GM20431 (cell line): ENCODE results near the gene ARHGEF37.
"Not testable (repeated sequence)": the region's sequence is repeated elsewhere in the genome, so short reads cannot be mapped to it uniquely, and the experiment has no call there.

Source experiments
- in situ Hi-C: fragments of 300-500 bp; cut with MseI, MboI; formaldehyde crosslinking; loops from one replicate; pipeline ENCODE4 v1.15.0; 2020; ENCODE audit warnings: low sequenced_read_pairs; ENCODE audit not compliant: unreplicated experiment

Gene ARHGEF37

DNA sequence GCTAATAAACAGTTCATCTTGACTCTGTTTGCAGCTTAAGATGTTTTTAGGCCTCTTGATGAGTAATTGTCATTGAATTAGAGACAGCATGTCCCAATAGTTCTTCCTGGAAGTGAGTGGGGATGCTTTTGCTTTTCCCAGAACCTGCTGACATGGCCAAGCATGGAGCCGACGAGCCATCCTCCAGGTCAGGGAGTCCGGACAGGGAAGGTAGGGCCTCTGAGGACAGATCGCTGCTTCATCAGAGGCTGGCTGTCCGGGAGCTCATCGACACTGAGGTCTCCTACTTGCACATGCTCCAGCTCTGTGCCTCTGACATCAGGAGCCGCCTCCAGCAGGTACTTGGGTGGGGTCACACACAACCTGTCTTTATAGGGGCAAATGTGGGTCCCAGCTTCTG is 16.3 kb downstream of the ARHGEF37 start:
- in situ Hi-C loops: no loop called here

DNA sequence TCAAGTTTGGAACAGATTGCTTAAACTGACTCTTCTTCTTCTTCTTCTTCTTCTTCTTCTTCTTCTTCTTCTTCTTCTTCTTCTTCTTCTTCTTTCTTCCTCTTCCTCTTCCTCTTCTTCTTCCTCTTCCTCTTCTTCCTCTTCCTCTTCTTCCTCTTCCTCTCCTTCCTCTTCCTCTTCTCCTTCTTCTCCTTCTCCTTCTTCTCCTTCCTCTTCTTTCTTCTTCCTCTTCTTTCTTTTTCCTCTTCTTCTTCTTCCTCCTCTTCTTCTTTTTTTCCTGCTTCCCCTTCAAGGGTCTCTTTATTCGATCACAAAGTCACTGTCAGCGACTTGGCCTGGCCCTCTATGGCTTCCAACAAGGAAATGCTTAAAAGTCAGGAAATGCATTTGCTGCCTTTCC is 16.9 kb downstream of the ARHGEF37 start:
- in situ Hi-C loops: not testable (repeated sequence)

DNA sequence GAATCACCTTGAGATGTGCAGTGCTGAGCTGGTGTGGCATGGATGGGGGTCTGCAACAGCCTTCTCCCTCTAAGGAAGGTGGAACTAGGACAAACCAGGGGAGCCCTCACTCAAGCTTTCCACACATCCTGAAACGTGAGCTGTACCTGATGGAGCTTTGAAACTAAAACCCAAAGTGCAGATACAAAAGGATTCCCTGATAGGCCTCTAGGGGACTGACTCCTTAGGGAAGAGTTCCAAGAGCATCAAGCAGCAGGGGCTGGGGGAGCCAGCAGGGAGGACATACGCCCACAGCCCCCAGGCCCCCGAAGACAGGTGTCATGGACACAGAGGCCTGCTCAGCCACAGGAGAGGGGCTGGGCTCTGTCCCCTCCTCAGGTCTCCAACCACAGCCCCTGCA is 17.7 kb downstream of the ARHGEF37 start:
- in situ Hi-C loops: no loop called here

DNA sequence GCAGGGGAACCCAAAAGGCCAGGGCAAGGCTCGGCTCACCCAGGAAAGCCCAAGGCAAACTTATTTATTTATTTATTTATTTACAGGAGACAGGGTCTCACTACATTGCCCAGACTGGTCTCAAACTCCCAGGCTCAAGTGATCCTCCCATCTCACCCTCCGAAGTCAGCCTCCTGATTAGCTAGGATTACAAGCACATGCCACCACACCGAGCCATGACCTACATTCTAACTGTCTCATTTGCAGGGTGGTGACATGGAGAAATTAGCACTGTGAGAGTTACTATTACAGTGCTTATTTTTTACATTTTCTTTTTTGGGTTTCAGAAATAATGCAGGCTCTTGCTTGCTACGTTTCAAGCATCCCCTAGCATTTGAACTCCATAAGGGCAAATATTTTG is 18.1 kb downstream of the ARHGEF37 start:
- in situ Hi-C loops: no loop called here

DNA sequence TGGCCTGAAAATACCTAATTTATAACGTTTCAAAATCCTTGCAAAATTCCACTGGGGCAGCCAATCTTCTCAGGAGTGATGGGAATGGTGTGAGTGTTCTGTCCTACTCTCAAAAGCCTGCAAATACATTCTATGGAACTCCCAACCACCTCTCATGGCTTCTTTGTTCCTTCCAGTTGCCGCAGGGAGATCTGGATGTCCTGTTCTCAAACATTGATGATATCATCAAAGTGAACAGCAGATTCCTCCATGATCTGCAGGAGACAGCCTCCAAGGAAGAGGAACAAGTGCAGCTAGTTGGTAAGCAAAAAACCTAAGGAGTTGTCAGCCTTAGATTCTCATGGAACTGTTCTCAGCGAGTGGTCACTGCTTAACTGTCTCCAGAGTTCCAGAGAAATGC is 19.6 kb downstream of the ARHGEF37 start:
- in situ Hi-C loops: no loop called here

GRCh38 chr5:149603210-149603609 is 21.9 kb downstream of the ARHGEF37 start:
- in situ Hi-C loops: no loop called here

GRCh38 chr5:149603920-149604319 is 22.6 kb downstream of the ARHGEF37 start:
- in situ Hi-C loops: no loop called here

- in situ Hi-C loops: no loop called here
These were observed 23.0 kb downstream of the ARHGEF37 start for GRCh38 chr5:149604321-149604720.

DNA sequence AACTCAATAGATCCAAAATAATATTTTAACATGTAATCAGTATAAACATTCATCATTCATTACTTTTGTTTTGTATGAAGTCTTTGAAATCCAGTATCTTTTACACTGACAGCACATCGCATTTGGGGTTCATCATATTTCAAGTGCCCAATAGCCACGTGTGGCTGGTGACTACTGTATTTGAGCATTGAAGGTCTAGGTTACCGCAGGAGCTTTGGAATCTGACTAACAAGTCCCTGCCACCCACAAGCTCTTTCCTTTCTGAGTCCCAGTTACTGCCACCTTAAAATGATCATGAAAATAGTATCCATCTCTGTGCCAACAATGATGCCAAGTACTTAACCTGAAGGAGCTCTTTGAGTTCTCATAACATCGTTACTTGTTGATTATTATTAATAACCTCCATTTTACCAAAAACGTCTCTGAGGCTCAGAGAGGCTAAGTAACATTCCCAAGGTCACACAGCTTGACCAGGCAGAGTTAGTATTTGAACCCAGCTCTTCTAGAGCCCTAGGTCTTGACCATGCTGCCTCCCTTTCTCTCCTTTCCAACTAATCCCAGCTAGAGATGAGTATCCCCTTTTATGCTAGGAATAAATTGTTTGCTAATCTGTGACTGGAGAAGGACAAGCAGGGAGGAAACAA is 24.2 kb downstream of the ARHGEF37 start:
- in situ Hi-C loops: no loop called here

DNA sequence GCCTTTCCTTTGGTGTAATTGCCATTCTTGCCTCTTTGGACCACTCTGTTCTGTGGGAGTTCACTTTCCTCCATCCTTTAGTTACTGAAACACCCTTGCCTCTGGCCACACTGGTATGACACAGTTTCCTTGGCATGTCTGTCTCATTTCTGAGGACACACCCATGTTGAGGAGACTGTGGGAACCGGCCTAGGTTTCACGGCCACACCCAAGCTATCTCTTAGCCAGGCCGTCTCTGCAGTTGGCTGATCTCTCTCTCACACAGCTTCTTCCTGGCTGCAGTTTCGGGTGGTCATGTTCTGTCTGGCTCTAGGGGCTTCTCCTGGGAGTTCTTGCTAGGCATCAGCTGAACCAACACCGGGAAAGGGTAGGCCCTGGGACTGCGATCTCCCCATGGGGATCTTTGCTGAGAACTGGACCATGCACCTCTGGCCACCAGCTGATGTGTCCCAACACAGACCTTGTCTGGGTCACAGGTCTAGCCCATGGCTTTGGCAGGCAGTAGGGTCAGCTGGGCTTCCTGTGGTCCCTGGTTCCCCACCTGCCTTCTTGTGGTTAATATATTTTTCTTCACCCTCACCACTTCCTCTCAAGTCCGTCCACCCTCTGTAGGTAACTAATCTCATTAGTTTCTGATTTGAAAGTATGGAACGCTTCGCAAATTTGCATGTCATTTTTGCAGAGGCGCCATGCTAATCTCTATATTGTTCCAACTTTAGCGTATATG is 24.9 kb downstream of the ARHGEF37 start:
- in situ Hi-C loops: no loop called here

DNA sequence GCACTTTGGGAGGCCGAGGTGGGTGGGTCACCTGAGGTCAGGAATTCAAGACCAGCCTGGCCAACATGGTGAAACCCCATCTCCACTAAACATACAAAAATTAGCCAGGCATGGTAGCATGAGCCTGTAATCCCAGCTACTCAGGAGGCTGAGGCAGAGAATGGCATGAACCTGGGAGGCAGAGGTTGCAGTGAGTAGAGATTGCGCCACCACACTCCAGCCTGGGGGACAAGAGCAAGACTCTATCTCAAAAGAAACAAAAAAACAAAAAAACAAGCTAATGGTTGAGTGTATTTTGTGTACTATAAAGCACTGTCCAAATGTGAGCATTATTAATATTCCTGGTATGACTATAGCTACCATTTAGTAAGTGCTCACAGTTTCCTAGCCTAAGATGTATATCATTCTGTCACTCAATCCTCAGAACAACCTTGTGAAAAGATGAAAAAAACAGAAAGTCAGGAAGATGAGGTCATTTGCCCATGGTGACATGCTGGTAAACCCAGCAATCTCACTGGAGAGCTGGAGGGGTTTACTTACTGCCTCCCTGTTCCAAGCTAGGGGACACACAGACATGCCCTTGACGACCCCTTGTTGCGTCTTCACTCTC is 27.7 kb downstream of the ARHGEF37 start:
- in situ Hi-C loops: no loop called here

DNA sequence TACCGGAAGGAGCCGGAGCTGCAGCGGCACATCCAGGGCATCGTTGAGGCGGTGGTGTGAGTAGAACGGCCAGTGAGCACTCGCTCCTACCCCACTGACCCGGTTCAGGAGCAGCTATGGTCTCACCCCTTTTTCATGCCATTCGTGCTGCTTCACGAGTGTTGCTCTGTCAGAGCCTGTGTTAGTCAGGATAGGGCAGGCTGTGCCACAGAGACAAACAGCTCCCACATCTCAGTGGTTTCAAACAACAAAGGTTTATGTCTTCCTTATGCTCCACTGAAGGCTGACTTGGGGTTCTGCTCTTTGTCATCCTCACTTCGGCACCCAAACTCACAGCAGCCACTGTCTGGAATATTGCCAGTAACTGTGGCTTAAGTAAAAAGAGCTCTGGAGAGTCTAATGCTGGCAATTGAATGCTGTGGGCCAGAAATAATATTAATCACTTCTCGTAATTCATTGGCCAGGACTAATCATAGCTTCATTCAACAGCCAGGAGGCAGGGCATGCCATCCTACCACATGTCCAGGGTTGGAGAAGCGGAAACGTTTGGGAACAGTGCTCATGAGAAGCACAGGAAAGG is 28.4 kb downstream of the ARHGEF37 start:
- in situ Hi-C loops: no loop called here

DNA sequence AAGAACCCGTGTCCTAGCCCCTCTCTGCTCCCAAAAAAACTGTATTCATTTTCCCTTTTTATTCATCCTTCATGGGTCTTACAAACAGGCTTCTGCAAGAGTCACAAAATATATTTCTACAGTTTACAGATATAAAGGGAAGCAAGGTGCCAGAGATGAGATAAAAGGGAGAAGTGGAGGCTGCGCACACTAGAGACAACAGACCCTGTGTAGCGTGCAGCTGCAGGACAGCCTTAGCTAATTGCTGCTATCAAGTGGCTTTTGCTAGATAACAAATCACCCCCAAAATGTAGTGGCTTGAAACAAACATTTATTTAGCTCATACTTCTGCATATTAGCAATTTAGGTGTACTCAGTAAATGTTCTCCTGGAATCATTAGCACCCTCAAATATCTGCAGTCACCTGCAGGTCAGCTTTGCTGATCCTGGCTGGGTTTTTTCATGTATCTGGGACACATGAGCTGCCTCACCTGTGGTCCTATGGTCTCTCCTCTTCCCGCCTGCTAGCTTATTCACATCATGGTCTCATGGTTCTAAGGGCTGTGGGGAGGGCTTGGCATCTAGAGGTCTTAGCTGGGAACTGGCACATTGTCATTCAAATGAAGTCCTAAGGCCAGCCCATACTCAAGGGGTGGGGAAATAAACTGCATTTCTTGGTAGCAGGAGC is 29.4 kb downstream of the ARHGEF37 start:
- in situ Hi-C loops: no loop called here

GRCh38 chr5:149611326-149611725 is 30.0 kb downstream of the ARHGEF37 start:
- in situ Hi-C loops: no loop called here

DNA sequence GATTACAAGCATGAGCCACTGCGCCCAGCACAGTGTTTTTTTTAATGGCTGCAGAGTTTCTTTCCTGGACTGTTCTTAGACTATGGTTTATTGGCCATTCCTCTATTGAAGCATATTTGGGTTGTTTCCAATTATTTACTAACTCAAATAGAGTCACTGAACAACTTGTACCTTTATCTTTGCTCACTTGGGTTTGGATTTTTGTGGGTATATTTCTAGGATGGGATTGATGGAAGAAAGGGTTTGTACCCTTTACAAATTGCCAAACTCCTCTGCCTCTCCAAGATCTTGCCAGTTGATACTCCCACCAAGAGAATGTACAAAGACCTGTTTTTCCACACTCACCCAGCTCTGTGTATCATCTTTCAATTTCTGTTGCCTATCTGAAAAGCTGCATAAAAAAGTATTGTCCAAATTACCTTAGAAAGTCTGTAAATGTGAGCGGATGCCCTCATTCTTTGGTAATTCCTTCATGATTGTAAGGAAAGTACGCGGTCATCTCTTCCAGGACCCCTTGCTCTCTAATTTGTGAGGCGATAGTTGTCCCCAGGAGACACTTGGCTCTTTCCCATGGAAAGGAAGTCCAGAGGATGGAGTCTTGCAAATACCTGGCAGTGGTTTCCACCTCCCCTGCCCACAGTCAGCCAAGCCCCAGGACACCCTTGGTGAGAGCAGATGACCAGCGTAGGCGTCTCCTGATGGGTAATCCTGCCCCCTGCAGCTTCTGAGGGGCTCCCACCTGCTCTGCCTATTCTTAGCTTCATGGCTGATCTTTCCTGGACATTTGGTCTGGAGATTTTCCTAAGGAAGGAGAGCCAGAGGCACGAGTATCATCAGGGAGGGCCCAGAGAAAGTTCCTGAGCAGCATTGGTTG is 33.0 kb downstream of the ARHGEF37 start:
- in situ Hi-C loops: no loop called here

- in situ Hi-C loops: no loop called here
These were observed 34.7 kb downstream of the ARHGEF37 start for GRCh38 chr5:149615976-149616375.

GRCh38 chr5:149616727-149617285 is 35.5 kb downstream of the ARHGEF37 start:
- in situ Hi-C loops: no loop called here

GRCh38 chr5:149617760-149618306 is 36.5 kb downstream of the ARHGEF37 start:
- in situ Hi-C loops: no loop called here

- in situ Hi-C loops: no loop called here
These were observed 37.4 kb downstream of the ARHGEF37 start for GRCh38 chr5:149618581-149619248.
